Natural killer cell (primary cell): ENCODE results near the gene RAB40C. TPM values are rescaled to one million over a fixed set of nuclear protein-coding genes. Genes with fewer than 3 reads are reported as not detected.

Source experiments
- ATAC-seq, 3 donors: fragments of 150-1000 bp in 2 of 3; fragments of 200-7000 bp in 1 of 3; cut with Tn5 transposase; 1 replicate in 1 of 3; 2 replicates in 2 of 3; pipeline ENCODE4 v1.10.0; 2021; ENCODE audit warnings: mild to moderate bottlenecking in 2 of 3, moderate library complexity in 2 of 3
- DNase-seq, 2 donors: peaks; one replicate each; pipeline versions ENCODE4 v3.0.0 to v3.0.0-alpha.2; 2013 to 2021; ENCODE audit warnings: mixed read lengths in 1 of 2
- H3K27ac ChIP-seq: one replicate; pipeline ENCODE4 v1.5.1; 2013; ENCODE audit warnings: mild to moderate bottlenecking, low read length
- H3K27me3 ChIP-seq: one replicate; pipeline ENCODE4 v1.6.1; 2013; ENCODE audit warnings: low read length; ENCODE audit not compliant: control insufficient read depth, insufficient read depth
- H3K36me3 ChIP-seq: one replicate; pipeline ENCODE4 v1.6.1; 2013; ENCODE audit warnings: low read length; ENCODE audit not compliant: control insufficient read depth, insufficient read depth
- H3K4me1 ChIP-seq: one replicate; pipeline ENCODE4 v1.6.1; 2013; ENCODE audit warnings: low read length; ENCODE audit not compliant: control insufficient read depth, insufficient read depth
- H3K4me3 ChIP-seq: one replicate; pipeline ENCODE4 v1.5.1; 2013; ENCODE audit warnings: low read length
- H3K9me3 ChIP-seq: one replicate; pipeline ENCODE4 v1.6.1; 2013; ENCODE audit warnings: low read length; ENCODE audit not compliant: control insufficient read depth, insufficient read depth
- H3K27ac Mint-ChIP-seq, 2 donors: one replicate each; pipeline ENCODE4 v1.8.0; 2022; ENCODE audit warnings: mild to moderate bottlenecking in 2 of 2, mixed read lengths in 2 of 2, moderate library complexity in 1 of 2
- H3K27me3 Mint-ChIP-seq, 2 donors: one replicate each; pipeline ENCODE4 v1.8.0; 2022; ENCODE audit warnings: low read depth in 2 of 2, mixed read lengths in 2 of 2
- H3K36me3 Mint-ChIP-seq: one replicate; pipeline ENCODE4 v1.8.0; 2022; ENCODE audit warnings: mixed read lengths
- H3K4me1 Mint-ChIP-seq, 2 donors: one replicate each; pipeline ENCODE4 v1.8.0; 2022; ENCODE audit warnings: mixed read lengths in 2 of 2
- H3K4me3 Mint-ChIP-seq: one replicate; pipeline ENCODE4 v1.8.0; 2022; ENCODE audit warnings: mild to moderate bottlenecking, moderate library complexity, mixed read lengths
- H3K9me3 Mint-ChIP-seq, 2 donors: one replicate each; pipeline ENCODE4 v1.8.0; 2022; ENCODE audit warnings: mixed read lengths in 2 of 2
- CTCF ChIP-seq: fragments of 200-600 bp; IDR thresholded peaks from one replicate; pipeline ENCODE4 v1.8.0; 2022; ENCODE audit warnings: antibody characterized with exemption
- WGBS: methylation state at CpG from one replicate; pipeline ENCODE4 v1.1.7; 2013; ENCODE audit warnings: missing lambda C conversion rate; ENCODE audit not compliant: insufficient coverage; 5-methylcytosine and 5-hydroxymethylcytosine counted together
- intact Hi-C: fragments of 100-400 bp; cut with micrococcal nuclease; formaldehyde crosslinking; loops from one replicate; pipeline ENCODE4 v1.14.2; 2022
- total RNA-seq, 4 donors: library from RNA; stranded (reverse); fragments of 120-200 nt in 1 of 4; gene quantifications; one replicate each; pipeline versions ENCODE4 v1.2.3 to v1.2.4, GENCODE V29; 2013 to 2022

Gene RAB40C
- total RNA-seq, 3 donors from 2014 or later (not counting 1 experiment from before 2014, with no cell fraction given): 12.7 to 20.8 (median 20.0) TPM

DNA sequence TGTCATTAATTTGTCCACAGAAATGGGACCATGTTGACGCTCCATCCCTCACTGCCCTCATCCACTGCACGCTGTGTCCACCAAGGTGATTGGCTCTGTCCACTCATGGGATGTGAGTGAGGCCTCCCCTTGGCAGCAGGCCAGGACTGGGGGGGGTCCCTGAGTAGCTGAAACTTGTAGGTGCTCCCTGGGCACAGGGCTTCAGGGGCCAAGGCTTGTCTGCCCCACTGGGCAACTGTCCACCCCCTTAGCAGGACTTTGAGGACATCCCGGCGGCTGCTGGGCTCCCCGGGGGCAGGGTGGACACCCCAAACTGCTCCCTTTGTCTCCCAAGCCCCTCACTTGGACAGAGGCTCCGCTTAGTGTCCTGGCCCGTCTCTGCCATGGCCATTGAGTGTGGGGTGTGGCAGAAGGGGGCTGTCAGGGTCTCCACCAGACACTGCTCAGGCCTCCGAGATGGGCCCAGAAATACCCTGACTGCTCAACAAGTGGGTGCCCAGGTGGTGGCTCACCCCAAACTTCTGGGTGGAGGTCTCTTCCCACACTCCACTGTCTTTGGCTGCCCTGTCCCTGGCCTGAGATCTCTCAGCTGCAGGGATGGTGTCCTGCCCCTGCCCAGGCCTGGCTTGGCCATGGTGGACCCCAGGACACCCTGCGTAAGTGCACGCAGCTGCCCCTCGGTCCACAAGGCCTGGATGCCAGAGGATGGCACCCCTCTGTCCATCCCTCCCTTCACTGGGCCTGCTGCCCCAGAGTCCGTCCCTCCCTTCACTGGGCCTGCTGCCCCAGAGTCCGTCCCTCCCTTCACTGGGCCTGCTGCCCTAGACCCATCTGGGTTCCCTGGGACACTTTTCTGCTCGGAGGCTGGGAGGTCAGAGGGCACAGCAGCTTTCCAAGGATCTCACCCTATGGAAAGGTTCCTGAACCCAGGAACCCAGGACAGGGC is 2.9 kb upstream of the RAB40C start:
- DNase-seq: no peak

GRCh38 chr16:588639-588888 is 1.3 kb upstream of the RAB40C start:
- Histone ChIP-seq H3K4me1 (peaks cover 43% of the 10 kb centered on the region), H3K36me3 (no peaks in the 10 kb centered on the region), H3K4me3 (peak overlapping the region; percentile 69), H3K9me3 (no peaks in the 10 kb centered on the region), H3K27me3 (no peaks in the 10 kb centered on the region), H3K27ac (peak overlapping the region; percentile 96)
- peaks cover 15 to 42% of the 10 kb centered on the region in 2 donors for H3K4me1 Mint-ChIP-seq
- no peaks in the 10 kb centered on the region for H3K9me3 Mint-ChIP-seq
- DNase-seq (peak; percentile 58 to 85), ATAC-seq (peak; percentile 7 to 27 (median 26))
- no peaks in the 10 kb centered on the region for H3K27me3 Mint-ChIP-seq
- peak overlapping the region; percentile 92 for H3K4me3 Mint-ChIP-seq
- TF ChIP-seq CTCF: no peak
- WGBS: under 1% methylated on average over 21 of the region's 21 CpGs
- no peaks in the 10 kb centered on the region for H3K36me3 Mint-ChIP-seq
- H3K27ac Mint-ChIP-seq: peak overlapping the region; percentile 98 to 99
- intact Hi-C loops: no loop called here

More for the DNA sequence above, 2.9 kb upstream of the RAB40C start:
- TF ChIP-seq CTCF: no peak
- intact Hi-C loops: no loop called here
- Mint-ChIP-seq H3K4me1 (peaks cover 11 to 31% of the 10 kb centered on the region in 2 donors), H3K9me3 (no peaks in the 10 kb centered on the region), H3K27ac (peak overlapping the region in 1 of 2 donors; percentile 53), H3K27me3 (no peaks in the 10 kb centered on the region), H3K4me3 (peak overlapping the region; percentile 13), H3K36me3 (no peaks in the 10 kb centered on the region)
- no peaks in the 10 kb centered on the region for H3K27me3 ChIP-seq
- no peak overlapping the region for H3K27ac ChIP-seq
- ATAC-seq: no peak
- WGBS: 92% methylated on average over 14 of the region's 14 CpGs
- H3K4me3 ChIP-seq: no peak overlapping the region
- H3K4me1 ChIP-seq: peaks cover 26% of the 10 kb centered on the region
- no peaks in the 10 kb centered on the region for H3K36me3 ChIP-seq
- no peaks in the 10 kb centered on the region for H3K9me3 ChIP-seq

DNA sequence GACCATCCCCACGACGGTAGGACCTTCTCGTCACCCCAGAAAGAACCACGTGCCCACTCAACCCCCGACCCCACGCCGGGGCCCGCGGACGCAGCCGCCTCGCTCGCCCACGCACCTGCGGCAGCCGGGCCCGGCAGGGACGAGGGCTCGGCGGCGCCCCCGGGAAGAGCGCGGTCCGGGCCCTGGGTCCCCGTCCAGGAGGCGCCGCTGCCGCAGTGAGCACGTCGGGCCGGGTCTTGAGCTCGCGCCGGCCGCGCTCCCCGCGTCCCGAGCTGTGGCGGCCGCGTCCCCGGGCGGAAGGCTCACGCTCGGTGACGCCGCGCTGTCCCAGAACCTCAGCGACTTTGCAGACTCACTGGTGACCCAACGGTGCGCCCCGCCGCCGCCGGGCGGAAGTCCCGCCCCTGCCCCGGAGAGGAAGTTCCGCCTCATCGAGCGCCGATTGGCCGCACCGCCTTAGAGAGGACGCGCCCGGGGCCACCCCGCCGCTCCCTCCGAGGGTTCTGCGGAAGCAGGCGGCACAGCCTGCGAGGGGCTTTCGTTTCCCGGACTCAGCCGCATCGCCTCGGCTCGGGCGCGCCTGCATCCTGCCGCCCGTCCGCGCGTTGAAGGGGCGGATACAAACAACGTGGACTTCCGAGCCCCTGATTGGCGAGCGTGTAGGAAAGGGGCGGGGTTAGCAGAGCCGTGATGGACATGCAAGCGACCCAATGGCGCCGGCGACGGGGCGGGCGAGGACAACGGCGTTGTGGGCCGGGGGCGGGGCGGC is 793 bp upstream of the RAB40C start:
- no peaks in the 10 kb centered on the region for H3K27me3 ChIP-seq
- H3K4me1 Mint-ChIP-seq: peaks cover 17 to 45% of the 10 kb centered on the region in 2 donors
- no peak for TF ChIP-seq CTCF
- H3K9me3 Mint-ChIP-seq: no peaks in the 10 kb centered on the region
- intact Hi-C loops: loop anchor here (1.0 kb wide), 4 partner anchors 19 to 164 kb away; partner anchors contain the start of genes CAPN15, METTL26 and RAB11FIP3
- ATAC-seq: peak; percentile 75 to 87 (median 75)
- peaks cover 45% of the 10 kb centered on the region for H3K4me1 ChIP-seq
- peak overlapping the region; percentile 69 for H3K4me3 ChIP-seq
- no peaks in the 10 kb centered on the region for H3K36me3 Mint-ChIP-seq
- WGBS: under 1% methylated on average over 107 of the region's 107 CpGs
- H3K36me3 ChIP-seq: no peaks in the 10 kb centered on the region
- peak; percentile 98 to 100 for DNase-seq
- H3K27ac ChIP-seq: peak overlapping the region; percentile 96
- no peaks in the 10 kb centered on the region for H3K9me3 ChIP-seq
- no peaks in the 10 kb centered on the region for H3K27me3 Mint-ChIP-seq
- H3K27ac Mint-ChIP-seq: peak overlapping the region; percentile 98 to 99
- peak overlapping the region; percentile 99 for H3K4me3 Mint-ChIP-seq
